Esophagus muscularis mucosa (tissue), 4 donors: ENCODE results near the gene CD59. TPM values are rescaled to one million over a fixed set of nuclear protein-coding genes. Genes with fewer than 3 reads are reported as not detected.
"Not testable (repeated sequence)": the region's sequence is repeated elsewhere in the genome, so short reads cannot be mapped to it uniquely, and the experiment has no call there.

Experiments
- DNase-seq: peaks from one replicate; pipeline ENCODE4 v3.0.0-alpha.2; 2017; ENCODE audit errors: extremely low spot score
- H3K27ac ChIP-seq, 4 donors: fragments of 200-600 bp; sonication (generic); replicated peaks in 1 of 4; 1 replicate in 3 of 4; 2 replicates in 1 of 4; pipeline ENCODE4 v1.5.1; 2016 to 2019; ENCODE audit warnings: mild to moderate bottlenecking in 1 of 4
- H3K27me3 ChIP-seq, 4 donors: fragments of 200-600 bp; sonication (generic); one replicate each; pipeline versions ENCODE4 v1.5.1 to v1.6.0; 2016 to 2019
- H3K36me3 ChIP-seq, 4 donors: fragments of 200-600 bp; sonication (generic); one replicate each; pipeline ENCODE4 v1.5.1; 2016 to 2019
- H3K4me1 ChIP-seq, 4 donors: fragments of 200-600 bp; sonication (generic); one replicate each; pipeline ENCODE4 v1.5.1; 2016 to 2019
- H3K4me3 ChIP-seq, 4 donors: fragments of 200-600 bp; sonication (generic); 1 replicate in 2 of 4; 2 replicates in 2 of 4; pipeline ENCODE4 v1.5.1; 2016 to 2019; ENCODE audit warnings: mild to moderate bottlenecking in 4 of 4, moderate library complexity in 1 of 4
- H3K9me3 ChIP-seq, 4 donors: fragments of 200-600 bp; sonication (generic); 1 replicate in 3 of 4; 2 replicates in 1 of 4; pipeline ENCODE4 v1.5.1; 2016 to 2019
- CTCF ChIP-seq, 3 experiments: fragments of 200-600 bp in 2 of 3; fragments of 450-650 bp in 1 of 3; sonication (generic) in 2 of 3; IDR thresholded peaks; one replicate each; pipeline ENCODE4 v1.5.1; 2017 to 2019; ENCODE audit warnings: antibody characterized with exemption in 3 of 3, mild to moderate bottlenecking in 2 of 3, moderate library complexity in 1 of 3
- EP300 ChIP-seq: sonication (generic); formaldehyde crosslinking; IDR thresholded peaks from one replicate; pipeline ENCODE4 v1.6.1; 2017; ENCODE audit warnings: antibody characterized with exemption
- POLR2A ChIP-seq: fragments of 450-650 bp; IDR thresholded peaks from one replicate; pipeline ENCODE4 v1.6.1; 2017; ENCODE audit warnings: antibody characterized with exemption, moderate library complexity, mild to moderate bottlenecking, low read depth
- POLR2AphosphoS5 ChIP-seq, 2 donors: sonication (generic); formaldehyde crosslinking; IDR thresholded peaks; one replicate each; pipeline ENCODE4 v1.6.1; 2017; ENCODE audit warnings: antibody characterized with exemption in 2 of 2
- whole genome bisulfite sequencing: methylation state at CpG from one replicate; pipeline ENCODE4 v1.1.5; 2018; 5-methylcytosine and 5-hydroxymethylcytosine counted together
- intact Hi-C: fragments of 100-400 bp; cut with DNase I; formaldehyde crosslinking; loops from one replicate; pipeline ENCODE4 v1.15.1; 2023
- total RNA-seq, 4 donors: library from RNA; depleted of rRNA; stranded (reverse); fragments of >200 nt; gene quantifications; one replicate each; pipeline versions ENCODE4 v1.1.0 to v1.2.1, GENCODE V29; 2016

The CD59 gene
- total RNA-seq, 4 donors from 2014 or later: 135 to 528 (median 378) TPM

- peak overlapping the region; percentile 81 to 93 (median 87) for H3K4me3 ChIP-seq
- peak overlapping the region; percentile 93 to 95 (median 94) for H3K27ac ChIP-seq
- H3K36me3 ChIP-seq: peaks cover 0 to 22% (median 4%) of the 10 kb centered on the region in 4 donors
- WGBS: 57% methylated on average over 7 of the region's 7 CpGs
- intact Hi-C loops: loop anchor here (5.0 kb wide), 1 partner anchor 37 kb away; no protein-coding TSS in a partner anchor
- H3K9me3 ChIP-seq: no peaks in the 10 kb centered on the region
- DNase-seq: no peak
- H3K4me1 ChIP-seq: peaks cover 47 to 74% (median 73%) of the 10 kb centered on the region in 4 donors
- no peak for TF ChIP-seq CTCF (IDR thresholded peaks at IDR 0.05)
- TF ChIP-seq POLR2A: no peak
- TF ChIP-seq EP300: no peak
- no peak for TF ChIP-seq POLR2AphosphoS5 (IDR thresholded peaks at IDR 0.05)
- H3K27me3 ChIP-seq: no peaks in the 10 kb centered on the region
These were observed 2.2 kb downstream of the CD59 start for GRCh38 chr11:33733980-33734379.

- peaks cover 41 to 71% (median 70%) of the 10 kb centered on the region in 4 donors for H3K4me1 ChIP-seq
- intact Hi-C loops: loop anchor here (5.0 kb wide), 1 partner anchor 35 kb away; no protein-coding TSS in a partner anchor
- no peak for TF ChIP-seq CTCF (IDR thresholded peaks at IDR 0.05)
- no peak for TF ChIP-seq EP300
- TF ChIP-seq POLR2AphosphoS5 (IDR thresholded peaks at IDR 0.05): no peak
- TF ChIP-seq POLR2A: no peak
These were observed 4.3 kb downstream of the CD59 start for GRCh38 chr11:33731723-33732531.

GRCh38 chr11:33730716-33731115, 5.5 kb downstream of the CD59 start:
- Histone ChIP-seq H3K4me3 (peak overlapping the region in 1 of 4 donors; percentile 6), H3K27ac (peak overlapping the region in 1 of 4 donors; percentile 23)
- WGBS: 78% methylated on average over 7 of the region's 7 CpGs

More at GRCh38 chr11:33731723-33732531, 4.3 kb downstream of the CD59 start:
- no peak for DNase-seq
- Histone ChIP-seq H3K4me3 (peak overlapping the region in 2 of 4 donors; percentile 3 to 12), H3K36me3 (peaks cover 0 to 27% (median 4%) of the 10 kb centered on the region in 4 donors), H3K27ac (peak overlapping the region in 2 of 4 donors; percentile 43 to 94), H3K9me3 (no peaks in the 10 kb centered on the region), H3K27me3 (no peaks in the 10 kb centered on the region)
- WGBS: 65% methylated on average over 9 of the region's 9 CpGs

GRCh38 chr11:33729072-33729664, 7.1 kb downstream of the CD59 start:
- intact Hi-C loops, H3K27ac ChIP-seq, H3K9me3 ChIP-seq, DNase-seq, H3K4me3 ChIP-seq, H3K27me3 ChIP-seq: not testable (repeated sequence)
- Histone ChIP-seq H3K4me1 (peaks cover 62 to 85% (median 80%) of the 10 kb centered on the region in 4 donors), H3K36me3 (peaks cover 0 to 27% (median 4%) of the 10 kb centered on the region in 4 donors)
- 69% methylated on average over 5 of the region's 5 CpGs for WGBS

More at GRCh38 chr11:33730716-33731115, 5.5 kb downstream of the CD59 start:
- Histone ChIP-seq H3K9me3 (no peaks in the 10 kb centered on the region), H3K27me3 (no peaks in the 10 kb centered on the region), H3K36me3 (peaks cover 0 to 27% (median 4%) of the 10 kb centered on the region in 4 donors), H3K4me1 (peaks cover 46 to 77% (median 75%) of the 10 kb centered on the region in 4 donors)
- intact Hi-C loops: loop anchor here (5.0 kb wide), 1 partner anchor 33 kb away; no protein-coding TSS in a partner anchor
- no peak for TF ChIP-seq POLR2AphosphoS5 (IDR thresholded peaks at IDR 0.05)
- TF ChIP-seq EP300: no peak
- TF ChIP-seq POLR2A: no peak
- no peak for TF ChIP-seq CTCF (IDR thresholded peaks at IDR 0.05)
- DNase-seq: no peak

- H3K4me3 ChIP-seq, intact Hi-C loops, H3K9me3 ChIP-seq, DNase-seq, H3K27ac ChIP-seq, H3K27me3 ChIP-seq: not testable (repeated sequence)
- 64% methylated on average over 1 of the region's 1 CpG for WGBS
- H3K36me3 ChIP-seq: peaks cover 0 to 19% (median 0%) of the 10 kb centered on the region in 4 donors
- peaks cover 74 to 85% (median 80%) of the 10 kb centered on the region in 4 donors for H3K4me1 ChIP-seq
These were observed 8.7 kb downstream of the CD59 start for GRCh38 chr11:33727539-33727938.
